Right cardiac atrium (tissue), 5 donors: ENCODE results near the gene DEGS2. TPM values are rescaled to one million over a fixed set of nuclear protein-coding genes. Genes with fewer than 3 reads are reported as not detected.

ENCODE experiments used
- ATAC-seq, 2 donors: fragments of 200-7000 bp; cut with Tn5 transposase; one replicate each; pipeline versions ENCODE4 v1.8.0 to v1.9.1; 2020; ENCODE audit warnings: moderate library complexity in 2 of 2, mild to moderate bottlenecking in 1 of 2
- DNase-seq, 3 donors: peaks; one replicate each; pipeline ENCODE4 v3.0.0-alpha.2; 2020
- H3K27ac ChIP-seq: one replicate; pipeline ENCODE4 v1.5.1; 2013; ENCODE audit warnings: mild to moderate bottlenecking, low read length, control low read depth, moderate library complexity
- H3K27me3 ChIP-seq: one replicate; pipeline ENCODE4 v1.6.1; 2013; ENCODE audit not compliant: control insufficient read depth, insufficient read depth
- H3K4me1 ChIP-seq: one replicate; pipeline ENCODE4 v1.6.1; 2013; ENCODE audit warnings: low read length; ENCODE audit not compliant: control insufficient read depth, insufficient read depth
- H3K4me3 ChIP-seq: one replicate; pipeline ENCODE4 v1.5.1; 2013; ENCODE audit warnings: low read length, control low read depth
- H3K9me3 ChIP-seq: one replicate; pipeline ENCODE4 v1.6.1; 2013; ENCODE audit warnings: low read length; ENCODE audit not compliant: control insufficient read depth
- WGBS: extraction: QIAGEN DNeasy Blood & Tissue Kit; methylation state at CpG from one replicate; pipeline ENCODE4 v1.1.7; 2013; 5-methylcytosine and 5-hydroxymethylcytosine counted together
- intact Hi-C, 4 donors: fragments of 100-400 bp; cut with DNase I; formaldehyde crosslinking; loops; one replicate each; pipeline versions ENCODE4 v1.11.0 to v1.14.0; 2022 to 2023
- polyA plus RNA-seq: library from polyadenylated mRNA; stranded (reverse); fragments of 200-250 nt; gene quantifications from one replicate; pipeline ENCODE4 v1.2.3, GENCODE V29; 2013
- total RNA-seq, 4 donors: library from RNA; stranded (reverse); fragmentation: NEBNext Ultra II Directional; extraction: Animal tissue kit (Norgen Biotek cat#: 25700); gene quantifications; one replicate each; pipeline ENCODE4 v1.2.1, GENCODE V29; 2021
- donor health status: healthy with polysubstance abuse.
- donor health status: DM: no; HTN: yes; CAD: no.
- donor health status: DM: no; HTN: no; CAD: no.
- donor health status: DM: no; HTN: yes; CAD: no; lungs with severe emphysema.
- donor health status: DM: yes; HTN: yes; CAD: no.

Gene DEGS2
- total and polyA plus RNA-seq, 5 donors: 0.11 to 0.42 (median 0.30) TPM; not detected in 1

DNA sequence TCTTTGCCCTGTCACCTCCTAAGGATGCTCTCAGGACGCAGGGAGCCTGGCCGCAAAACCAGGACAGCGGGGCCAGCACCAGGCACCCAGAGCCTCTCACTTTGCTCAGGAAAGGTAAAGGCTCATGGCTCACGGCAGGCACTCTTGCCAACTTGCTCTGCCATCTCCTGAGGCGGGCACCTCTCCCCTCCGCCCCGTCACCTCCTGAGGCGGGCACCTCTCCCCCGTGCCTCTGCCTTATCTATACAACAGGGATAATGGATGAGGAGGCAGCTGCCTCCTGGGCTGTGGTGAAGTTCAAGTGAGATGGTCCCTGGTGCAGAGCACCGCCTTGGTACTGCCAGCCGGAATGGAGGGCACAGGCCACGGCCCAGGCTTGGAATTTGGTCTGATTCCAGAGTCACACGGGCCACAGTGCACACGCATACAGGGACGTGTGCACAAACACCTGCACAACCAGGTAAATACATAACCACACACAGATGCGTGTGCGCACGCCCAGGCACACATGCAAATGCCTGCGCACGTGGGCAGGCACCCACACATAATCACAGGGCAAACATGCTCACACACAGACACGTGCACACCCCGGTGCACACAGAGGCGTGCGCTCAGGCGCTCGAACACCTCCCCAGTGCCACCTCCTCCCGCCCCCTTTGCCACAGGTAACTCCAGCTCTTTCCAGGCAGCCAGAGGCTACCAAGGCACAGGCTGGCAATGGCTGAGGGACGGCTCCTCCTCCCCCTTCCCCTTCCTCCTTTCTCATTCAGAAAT is 11.6 kb downstream of the DEGS2 start:
- WGBS: 74% methylated on average over 28 of the region's 28 CpGs
- Histone ChIP-seq H3K4me1 (no peaks in the 10 kb centered on the region), H3K27me3 (no peaks in the 10 kb centered on the region), H3K4me3 (no peak overlapping the region), H3K9me3 (no peaks in the 10 kb centered on the region), H3K27ac (no peak overlapping the region)
- DNase-seq (peak in 2 of 3 donors; percentile 43 to 45), ATAC-seq (no peak)
- intact Hi-C loops: no loop called here

DNA sequence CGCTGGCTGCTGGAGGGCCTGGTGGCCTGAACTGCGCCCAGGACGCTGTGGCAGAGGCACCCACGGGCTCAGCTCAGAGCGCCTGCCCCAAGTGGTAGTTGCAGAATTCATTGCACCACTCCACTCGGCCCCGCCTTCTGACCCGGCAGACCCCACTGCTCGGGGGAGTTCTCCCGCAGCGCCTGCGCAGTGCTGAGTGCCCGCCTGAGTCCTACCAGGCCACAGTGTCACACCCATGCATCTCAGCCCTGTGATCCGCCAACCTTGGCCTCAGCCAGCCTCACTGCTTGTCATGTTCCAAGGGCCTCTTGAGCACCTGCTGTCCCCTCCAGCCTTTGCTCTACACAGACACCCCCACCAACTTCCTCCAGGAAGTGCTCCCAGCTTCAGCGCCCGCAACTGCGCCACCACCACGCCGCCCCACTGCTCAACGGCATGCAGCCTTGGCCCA is 12.2 kb downstream of the DEGS2 start:
- DNase-seq (peak in 1 of 3 donors; percentile 72), ATAC-seq (no peak)
- Histone ChIP-seq H3K4me3 (no peak overlapping the region), H3K27ac (no peak overlapping the region), H3K27me3 (no peaks in the 10 kb centered on the region), H3K4me1 (peaks cover 2% of the 10 kb centered on the region), H3K9me3 (no peaks in the 10 kb centered on the region)
- 61% methylated on average over 20 of the region's 20 CpGs for WGBS
- intact Hi-C loops: no loop called here

GRCh38 chr14:100146531-100147091 is 12.8 kb downstream of the DEGS2 start:
- DNase-seq (peak in 1 of 3 donors; percentile 54), ATAC-seq (no peak)
- 85% methylated on average over 29 of the region's 29 CpGs for WGBS
- intact Hi-C loops: no loop called here
- H3K27ac ChIP-seq: no peak overlapping the region
- no peaks in the 10 kb centered on the region for H3K9me3 ChIP-seq
- H3K27me3 ChIP-seq: no peaks in the 10 kb centered on the region
- H3K4me1 ChIP-seq: peaks cover 2% of the 10 kb centered on the region
- H3K4me3 ChIP-seq: no peak overlapping the region

DNA sequence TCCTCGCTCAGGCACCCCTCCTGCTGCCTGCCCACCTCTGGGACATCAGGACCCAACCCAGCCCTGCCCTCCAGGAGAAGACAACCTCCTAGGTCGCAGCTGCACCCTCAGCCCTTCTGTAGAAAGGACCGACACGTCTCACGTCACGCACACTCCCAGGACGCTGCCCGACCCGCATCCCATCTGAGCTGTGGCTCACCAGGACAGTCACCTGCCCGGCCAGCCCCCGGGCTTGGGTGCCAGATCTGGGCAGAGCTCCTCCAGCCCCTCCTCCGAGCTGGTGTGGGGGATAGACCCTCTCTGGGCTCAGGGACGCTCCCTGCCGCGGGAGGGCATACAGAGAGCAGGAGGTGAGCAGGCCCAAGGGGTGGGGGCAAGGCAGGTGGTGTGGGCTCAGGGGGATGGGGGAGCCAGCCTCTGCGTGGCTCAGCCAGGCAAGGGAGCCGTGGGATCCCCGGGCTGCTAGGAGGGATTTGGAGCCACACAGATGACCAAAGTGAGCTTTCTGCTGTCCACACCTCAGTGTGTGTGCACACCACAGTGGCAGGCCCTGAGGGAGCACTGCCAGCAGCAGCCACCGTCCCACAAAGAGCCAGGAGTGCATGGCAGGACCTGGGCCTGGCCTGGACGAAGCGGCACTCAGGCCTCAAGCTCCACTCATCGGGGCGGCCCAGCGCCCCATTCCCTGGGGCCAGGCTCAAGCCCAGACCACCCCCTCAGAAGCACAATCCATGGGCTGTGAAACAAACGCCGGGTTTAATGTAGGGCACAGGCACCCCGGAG is 13.6 kb downstream of the DEGS2 start:
- intact Hi-C loops: no loop called here
- H3K9me3 ChIP-seq: no peaks in the 10 kb centered on the region
- ATAC-seq: no peak

GRCh38 chr14:100144996-100145646 is 14.3 kb downstream of the DEGS2 start:
- Histone ChIP-seq H3K27me3 (no peaks in the 10 kb centered on the region), H3K4me1 (peaks cover 2% of the 10 kb centered on the region), H3K27ac (no peak overlapping the region), H3K4me3 (no peak overlapping the region), H3K9me3 (no peaks in the 10 kb centered on the region)
- peak; percentile 30 to 36 for ATAC-seq
- intact Hi-C loops: no loop called here
- WGBS: 72% methylated on average over 18 of the region's 18 CpGs
- peak; percentile 45 to 78 (median 78) for DNase-seq

More for the DNA sequence above, 13.6 kb downstream of the DEGS2 start:
- H3K4me1 ChIP-seq: peaks cover 2% of the 10 kb centered on the region
- H3K27ac ChIP-seq: no peak overlapping the region
- peak in 1 of 3 donors; percentile 54 for DNase-seq
- no peak overlapping the region for H3K4me3 ChIP-seq
- H3K27me3 ChIP-seq: no peaks in the 10 kb centered on the region
- WGBS: 84% methylated on average over 27 of the region's 27 CpGs

GRCh38 chr14:100144645-100144995 is 14.8 kb downstream of the DEGS2 start:
- no peak for ATAC-seq

GRCh38 chr14:100143934-100144333 is 15.5 kb downstream of the DEGS2 start:
- intact Hi-C loops: no loop called here
- Histone ChIP-seq H3K27ac (no peak overlapping the region), H3K9me3 (no peaks in the 10 kb centered on the region), H3K4me1 (peaks cover 2% of the 10 kb centered on the region), H3K27me3 (no peaks in the 10 kb centered on the region), H3K4me3 (no peak overlapping the region)
- DNase-seq (no peak), ATAC-seq (no peak)
- 93% methylated on average over 23 of the region's 23 CpGs for WGBS

More at GRCh38 chr14:100144645-100144995, 14.8 kb downstream of the DEGS2 start:
- H3K27me3 ChIP-seq: no peaks in the 10 kb centered on the region
- H3K4me1 ChIP-seq: peaks cover 2% of the 10 kb centered on the region
- intact Hi-C loops: no loop called here
- WGBS: 41% methylated on average over 4 of the region's 4 CpGs
- DNase-seq: peak in 1 of 3 donors; percentile 19
- H3K9me3 ChIP-seq: no peaks in the 10 kb centered on the region
- H3K4me3 ChIP-seq: no peak overlapping the region
- no peak overlapping the region for H3K27ac ChIP-seq

- 96% methylated on average over 18 of the region's 18 CpGs for WGBS
- intact Hi-C loops: no loop called here
Observed at GRCh38 chr14:100143523-100143922, 15.9 kb downstream of the DEGS2 start.

GRCh38 chr14:100142073-100143040 is 17.1 kb downstream of the DEGS2 start:
- WGBS: 35% methylated on average over 14 of the region's 14 CpGs
- H3K27me3 ChIP-seq: no peaks in the 10 kb centered on the region
- H3K4me3 ChIP-seq: no peak overlapping the region
- intact Hi-C loops: no loop called here
- peak overlapping the region; percentile 15 for H3K27ac ChIP-seq
- ATAC-seq (peak; percentile 74 to 89), DNase-seq (peak; percentile 78 to 86 (median 83))
- peaks cover 2% of the 10 kb centered on the region for H3K4me1 ChIP-seq
- H3K9me3 ChIP-seq: no peaks in the 10 kb centered on the region

More at GRCh38 chr14:100143523-100143922, 15.9 kb downstream of the DEGS2 start:
- H3K4me1 ChIP-seq: peaks cover 2% of the 10 kb centered on the region
- no peak overlapping the region for H3K27ac ChIP-seq
- no peak overlapping the region for H3K4me3 ChIP-seq
- no peak for DNase-seq
- no peaks in the 10 kb centered on the region for H3K27me3 ChIP-seq
- no peak for ATAC-seq
- H3K9me3 ChIP-seq: no peaks in the 10 kb centered on the region

DNA sequence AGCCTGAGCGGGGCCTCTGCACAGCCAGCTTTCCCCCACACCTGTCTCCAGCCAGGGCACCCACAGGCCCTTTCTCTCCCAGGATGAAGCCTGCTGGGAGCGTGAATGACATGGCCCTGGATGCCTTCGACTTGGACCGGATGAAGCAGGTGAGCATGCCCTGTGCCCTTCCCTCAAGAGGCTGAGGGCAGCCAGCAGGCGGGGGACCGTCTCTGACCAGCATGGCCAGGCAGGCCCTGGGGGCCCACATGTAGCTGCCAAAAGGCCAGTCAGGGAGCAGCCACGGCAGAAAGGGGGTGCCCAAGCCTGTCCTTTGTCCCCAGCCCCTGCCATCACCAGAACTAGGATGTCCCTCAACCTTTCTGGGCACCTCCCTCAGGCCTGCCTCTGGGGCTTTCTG is 18.3 kb downstream of the DEGS2 start:
- H3K27ac ChIP-seq: no peak overlapping the region
- no peak for ATAC-seq
- H3K4me3 ChIP-seq: no peak overlapping the region
- DNase-seq: no peak
- H3K9me3 ChIP-seq: no peaks in the 10 kb centered on the region
- no peaks in the 10 kb centered on the region for H3K27me3 ChIP-seq
- 88% methylated on average over 7 of the region's 7 CpGs for WGBS
- H3K4me1 ChIP-seq: peaks cover 2% of the 10 kb centered on the region
- intact Hi-C loops: no loop called here
